Rectal smooth muscle tissue (tissue), 1 donor: Measurements from ENCODE around the gene SASH3.

ENCODE experiments used
- H3K27ac ChIP-seq: one replicate; pipeline ENCODE4 v1.7.0; 2013; ENCODE audit warnings: low read depth, low read length, inconsistent platforms
- H3K27me3 ChIP-seq: one replicate; pipeline ENCODE4 v1.7.0; 2013; ENCODE audit warnings: low read length; ENCODE audit not compliant: control insufficient read depth, insufficient read depth
- H3K36me3 ChIP-seq: one replicate; pipeline ENCODE4 v1.7.0; 2013; ENCODE audit warnings: low read length; ENCODE audit not compliant: control insufficient read depth, insufficient read depth
- H3K4me1 ChIP-seq: one replicate; pipeline ENCODE4 v1.7.0; 2013; ENCODE audit warnings: low read length; ENCODE audit not compliant: control insufficient read depth, insufficient read depth
- H3K4me3 ChIP-seq: one replicate; pipeline ENCODE4 v1.7.0; 2013; ENCODE audit warnings: low read length
- H3K9ac ChIP-seq: one replicate; pipeline ENCODE4 v1.7.0; 2013; ENCODE audit warnings: low read length

The SASH3 gene

GRCh38 chrX:129781134-129781672, 1.5 kb downstream of the SASH3 start:
- Histone ChIP-seq H3K9ac (no peak overlapping the region), H3K27ac (no peak overlapping the region), H3K27me3 (no peaks in the 10 kb centered on the region), H3K36me3 (no peaks in the 10 kb centered on the region), H3K4me3 (peak overlapping the region; percentile 62), H3K4me1 (no peaks in the 10 kb centered on the region)

GRCh38 chrX:129781680-129782495, 2.1 kb downstream of the SASH3 start:
- no peak overlapping the region for H3K27ac ChIP-seq
- no peak overlapping the region for H3K4me3 ChIP-seq
- H3K27me3 ChIP-seq: no peaks in the 10 kb centered on the region
- H3K9ac ChIP-seq: no peak overlapping the region
- no peaks in the 10 kb centered on the region for H3K4me1 ChIP-seq
- no peaks in the 10 kb centered on the region for H3K36me3 ChIP-seq

- Histone ChIP-seq H3K4me3 (no peak overlapping the region), H3K9ac (no peak overlapping the region), H3K4me1 (no peaks in the 10 kb centered on the region), H3K27ac (no peak overlapping the region), H3K36me3 (no peaks in the 10 kb centered on the region), H3K27me3 (no peaks in the 10 kb centered on the region)
These were observed 3.0 kb downstream of the SASH3 start for GRCh38 chrX:129782706-129783105.

GRCh38 chrX:129783291-129783713, 3.6 kb downstream of the SASH3 start:
- H3K9ac ChIP-seq: no peak overlapping the region
- no peaks in the 10 kb centered on the region for H3K36me3 ChIP-seq
- no peak overlapping the region for H3K27ac ChIP-seq
- H3K4me3 ChIP-seq: no peak overlapping the region
- H3K27me3 ChIP-seq: no peaks in the 10 kb centered on the region
- no peaks in the 10 kb centered on the region for H3K4me1 ChIP-seq

GRCh38 chrX:129784371-129784770, 4.6 kb downstream of the SASH3 start:
- H3K27me3 ChIP-seq: no peaks in the 10 kb centered on the region
- no peaks in the 10 kb centered on the region for H3K4me1 ChIP-seq
- H3K36me3 ChIP-seq: no peaks in the 10 kb centered on the region
- H3K9ac ChIP-seq: no peak overlapping the region
- H3K4me3 ChIP-seq: no peak overlapping the region
- H3K27ac ChIP-seq: no peak overlapping the region

GRCh38 chrX:129785160-129785947, 5.6 kb downstream of the SASH3 start:
- Histone ChIP-seq H3K4me1 (no peaks in the 10 kb centered on the region), H3K27me3 (no peaks in the 10 kb centered on the region)

GRCh38 chrX:129786210-129786651, 6.5 kb downstream of the SASH3 start:
- H3K4me3 ChIP-seq: no peak overlapping the region
- H3K27me3 ChIP-seq: no peaks in the 10 kb centered on the region
- no peaks in the 10 kb centered on the region for H3K36me3 ChIP-seq
- H3K27ac ChIP-seq: no peak overlapping the region
- H3K9ac ChIP-seq: no peak overlapping the region
- no peaks in the 10 kb centered on the region for H3K4me1 ChIP-seq

More at GRCh38 chrX:129785160-129785947, 5.6 kb downstream of the SASH3 start:
- no peak overlapping the region for H3K27ac ChIP-seq
- no peak overlapping the region for H3K4me3 ChIP-seq
- H3K36me3 ChIP-seq: no peaks in the 10 kb centered on the region
- no peak overlapping the region for H3K9ac ChIP-seq

GRCh38 chrX:129787336-129788055, 7.7 kb downstream of the SASH3 start:
- Histone ChIP-seq H3K9ac (no peak overlapping the region), H3K27ac (no peak overlapping the region), H3K4me1 (no peaks in the 10 kb centered on the region), H3K4me3 (no peak overlapping the region), H3K27me3 (no peaks in the 10 kb centered on the region), H3K36me3 (no peaks in the 10 kb centered on the region)

- no peak overlapping the region for H3K27ac ChIP-seq
- no peaks in the 10 kb centered on the region for H3K36me3 ChIP-seq
- H3K4me1 ChIP-seq: no peaks in the 10 kb centered on the region
- H3K4me3 ChIP-seq: no peak overlapping the region
- H3K9ac ChIP-seq: no peak overlapping the region
- no peaks in the 10 kb centered on the region for H3K27me3 ChIP-seq
These were observed 8.8 kb downstream of the SASH3 start for GRCh38 chrX:129788527-129788926.

- no peaks in the 10 kb centered on the region for H3K4me1 ChIP-seq
- no peak overlapping the region for H3K27ac ChIP-seq
- no peaks in the 10 kb centered on the region for H3K27me3 ChIP-seq
- no peaks in the 10 kb centered on the region for H3K36me3 ChIP-seq
- no peak overlapping the region for H3K9ac ChIP-seq
- no peak overlapping the region for H3K4me3 ChIP-seq
These were observed 10.4 kb downstream of the SASH3 start for GRCh38 chrX:129790146-129790545.

GRCh38 chrX:129790808-129791207, 11.1 kb downstream of the SASH3 start:
- Histone ChIP-seq H3K27ac (no peak overlapping the region), H3K4me1 (no peaks in the 10 kb centered on the region), H3K27me3 (no peaks in the 10 kb centered on the region), H3K4me3 (no peak overlapping the region), H3K9ac (no peak overlapping the region), H3K36me3 (no peaks in the 10 kb centered on the region)

GRCh38 chrX:129791336-129791735, 11.6 kb downstream of the SASH3 start:
- no peaks in the 10 kb centered on the region for H3K27me3 ChIP-seq
- H3K4me3 ChIP-seq: no peak overlapping the region
- no peaks in the 10 kb centered on the region for H3K4me1 ChIP-seq
- H3K36me3 ChIP-seq: no peaks in the 10 kb centered on the region
- H3K9ac ChIP-seq: no peak overlapping the region
- no peak overlapping the region for H3K27ac ChIP-seq
